ENCODE data around the gene DRC3. TPM values are rescaled to one million over a fixed set of nuclear protein-coding genes. Genes with fewer than 3 reads are reported as not detected.

DRC3 gene
- total RNA-seq, 1 donor from 2014 or later: 7.2 TPM

DNA sequence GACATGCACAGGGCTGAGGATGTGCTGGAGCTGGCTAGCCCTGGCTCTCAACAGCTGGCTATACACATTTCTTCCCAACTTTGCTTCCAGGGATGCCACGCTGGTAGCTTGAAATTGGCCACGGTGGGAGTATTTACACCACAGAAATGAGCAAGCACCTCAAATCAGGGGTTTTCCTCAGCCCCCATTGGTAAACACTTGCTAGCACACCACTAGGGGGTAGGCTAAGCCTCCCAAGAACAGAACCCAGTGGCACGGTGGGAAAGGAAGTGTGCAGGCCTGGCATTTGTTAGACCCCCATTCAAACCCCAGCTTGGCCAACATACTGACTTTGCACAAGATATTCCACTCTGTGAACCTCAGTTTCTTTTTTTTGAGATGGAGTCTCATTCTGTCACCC lies 12.9 kb downstream of the DRC3 start:
- H3K36me3 ChIP-seq: peaks cover 0 to 8% of the 10 kb centered on the region in 2 donors
- TF ChIP-seq, protein P1, sequence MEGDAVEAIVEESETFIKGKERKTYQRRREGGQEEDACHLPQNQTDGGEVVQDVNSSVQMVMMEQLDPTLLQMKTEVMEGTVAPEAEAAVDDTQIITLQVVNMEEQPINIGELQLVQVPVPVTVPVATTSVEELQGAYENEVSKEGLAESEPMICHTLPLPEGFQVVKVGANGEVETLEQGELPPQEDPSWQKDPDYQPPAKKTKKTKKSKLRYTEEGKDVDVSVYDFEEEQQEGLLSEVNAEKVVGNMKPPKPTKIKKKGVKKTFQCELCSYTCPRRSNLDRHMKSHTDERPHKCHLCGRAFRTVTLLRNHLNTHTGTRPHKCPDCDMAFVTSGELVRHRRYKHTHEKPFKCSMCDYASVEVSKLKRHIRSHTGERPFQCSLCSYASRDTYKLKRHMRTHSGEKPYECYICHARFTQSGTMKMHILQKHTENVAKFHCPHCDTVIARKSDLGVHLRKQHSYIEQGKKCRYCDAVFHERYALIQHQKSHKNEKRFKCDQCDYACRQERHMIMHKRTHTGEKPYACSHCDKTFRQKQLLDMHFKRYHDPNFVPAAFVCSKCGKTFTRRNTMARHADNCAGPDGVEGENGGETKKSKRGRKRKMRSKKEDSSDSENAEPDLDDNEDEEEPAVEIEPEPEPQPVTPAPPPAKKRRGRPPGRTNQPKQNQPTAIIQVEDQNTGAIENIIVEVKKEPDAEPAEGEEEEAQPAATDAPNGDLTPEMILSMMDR (IDR thresholded peaks at IDR 0.05): no peak
- H3K27me3 ChIP-seq: no peaks in the 10 kb centered on the region
- H3K9me3 ChIP-seq: no peaks in the 10 kb centered on the region
- H3K4me3 ChIP-seq: no peak overlapping the region
- no peak overlapping the region for H3K27ac ChIP-seq
- H3K4me1 ChIP-seq: no peaks in the 10 kb centered on the region
- intact Hi-C loops (cut with DNase I): no loop called here
- no peak for DNase-seq (ENCODE audit: low spot score in 2 of 2)

DNA sequence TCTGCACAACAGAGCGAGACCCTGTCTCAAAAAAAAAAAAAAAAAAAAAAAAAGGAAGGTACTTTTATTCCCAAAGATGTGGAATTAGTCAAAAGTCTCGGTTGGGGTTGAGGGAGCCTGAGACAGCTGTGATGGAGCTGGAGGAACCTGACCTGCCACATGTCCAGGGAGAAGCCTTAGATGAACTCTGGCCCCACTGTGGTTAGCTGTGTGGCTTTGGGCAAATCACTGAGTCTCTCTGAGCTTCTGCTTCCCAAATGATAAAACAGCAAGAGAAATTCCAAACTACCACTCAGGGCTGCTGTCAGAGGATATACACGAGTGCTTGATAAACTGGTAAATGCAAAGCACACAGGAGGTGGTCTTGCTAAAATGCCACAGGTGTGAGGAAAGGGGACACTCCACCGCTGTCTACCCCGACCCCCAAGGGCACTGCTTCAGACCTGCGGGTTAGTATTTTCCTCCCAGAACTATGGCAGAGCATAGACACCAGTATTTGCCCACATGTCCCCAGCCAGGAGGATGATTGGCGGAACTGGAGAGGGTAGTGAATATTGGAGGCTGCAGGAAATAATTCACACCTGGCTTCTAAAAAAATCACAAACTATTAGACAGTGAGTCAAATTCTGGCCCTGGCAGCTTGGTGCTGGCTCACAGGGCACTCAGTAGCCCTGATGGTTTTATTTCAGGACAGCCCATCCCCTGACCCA lies 14.7 kb downstream of the DRC3 start:
- Histone ChIP-seq H3K27me3 (no peaks in the 10 kb centered on the region), H3K9me3 (no peaks in the 10 kb centered on the region), H3K4me3 (no peak overlapping the region), H3K27ac (no peak overlapping the region), H3K36me3 (peaks cover 0 to 8% of the 10 kb centered on the region in 2 donors), H3K4me1 (no peaks in the 10 kb centered on the region)
- TF ChIP-seq, protein P1 (IDR thresholded peaks at IDR 0.05): no peak
- intact Hi-C loops (cut with DNase I): no loop called here
- no peak for DNase-seq (ENCODE audit: low spot score in 2 of 2)

DNA sequence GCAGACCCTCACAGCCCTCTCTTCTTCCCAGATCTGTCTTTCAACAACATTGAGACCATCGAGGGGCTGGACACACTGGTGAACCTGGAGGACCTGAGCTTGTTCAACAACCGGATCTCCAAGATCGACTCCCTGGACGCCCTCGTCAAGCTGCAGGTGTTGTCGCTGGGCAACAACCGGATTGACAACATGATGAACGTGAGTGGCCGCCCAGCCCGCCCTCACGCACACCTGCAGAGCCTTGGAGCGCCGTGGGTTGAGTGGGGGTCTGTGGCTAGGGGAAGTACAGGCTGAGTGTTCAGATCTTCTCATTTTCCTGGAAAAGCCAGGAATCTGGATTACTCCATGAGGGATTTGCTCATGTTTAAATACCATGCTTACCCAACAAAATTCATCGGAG lies 15.2 kb downstream of the DRC3 start:
- Histone ChIP-seq H3K27me3 (no peaks in the 10 kb centered on the region), H3K27ac (no peak overlapping the region), H3K4me3 (no peak overlapping the region), H3K36me3 (peaks cover 0 to 8% of the 10 kb centered on the region in 2 donors), H3K4me1 (no peaks in the 10 kb centered on the region), H3K9me3 (no peaks in the 10 kb centered on the region)
- no peak for DNase-seq (ENCODE audit: low spot score in 2 of 2)
- intact Hi-C loops (cut with DNase I): no loop called here
- TF ChIP-seq, protein P1 (IDR thresholded peaks at IDR 0.05): no peak

GRCh38 chr17:17988427-17988945 lies 15.8 kb downstream of the DRC3 start:
- no peaks in the 10 kb centered on the region for H3K9me3 ChIP-seq
- no peak overlapping the region for H3K4me3 ChIP-seq
- H3K36me3 ChIP-seq: peaks cover 0 to 8% of the 10 kb centered on the region in 2 donors
- no peak for DNase-seq (ENCODE audit: low spot score in 2 of 2)
- no peaks in the 10 kb centered on the region for H3K4me1 ChIP-seq
- TF ChIP-seq, protein P1 (IDR thresholded peaks at IDR 0.05): no peak
- no peak overlapping the region for H3K27ac ChIP-seq
- intact Hi-C loops (cut with DNase I): no loop called here
- H3K27me3 ChIP-seq: no peaks in the 10 kb centered on the region

GRCh38 chr17:17989081-17989480 lies 16.4 kb downstream of the DRC3 start:
- Histone ChIP-seq H3K4me1 (no peaks in the 10 kb centered on the region), H3K36me3 (peaks cover 0 to 8% of the 10 kb centered on the region in 2 donors), H3K27ac (no peak overlapping the region), H3K4me3 (no peak overlapping the region), H3K27me3 (no peaks in the 10 kb centered on the region), H3K9me3 (no peaks in the 10 kb centered on the region)
- TF ChIP-seq, protein P1 (IDR thresholded peaks at IDR 0.05): no peak
- DNase-seq (ENCODE audit: low spot score in 2 of 2): no peak
- intact Hi-C loops (cut with DNase I): no loop called here

Data from ascending aorta (tissue), 2 donors.